Measurements from ENCODE around the gene CDC42BPA.

DNA sequence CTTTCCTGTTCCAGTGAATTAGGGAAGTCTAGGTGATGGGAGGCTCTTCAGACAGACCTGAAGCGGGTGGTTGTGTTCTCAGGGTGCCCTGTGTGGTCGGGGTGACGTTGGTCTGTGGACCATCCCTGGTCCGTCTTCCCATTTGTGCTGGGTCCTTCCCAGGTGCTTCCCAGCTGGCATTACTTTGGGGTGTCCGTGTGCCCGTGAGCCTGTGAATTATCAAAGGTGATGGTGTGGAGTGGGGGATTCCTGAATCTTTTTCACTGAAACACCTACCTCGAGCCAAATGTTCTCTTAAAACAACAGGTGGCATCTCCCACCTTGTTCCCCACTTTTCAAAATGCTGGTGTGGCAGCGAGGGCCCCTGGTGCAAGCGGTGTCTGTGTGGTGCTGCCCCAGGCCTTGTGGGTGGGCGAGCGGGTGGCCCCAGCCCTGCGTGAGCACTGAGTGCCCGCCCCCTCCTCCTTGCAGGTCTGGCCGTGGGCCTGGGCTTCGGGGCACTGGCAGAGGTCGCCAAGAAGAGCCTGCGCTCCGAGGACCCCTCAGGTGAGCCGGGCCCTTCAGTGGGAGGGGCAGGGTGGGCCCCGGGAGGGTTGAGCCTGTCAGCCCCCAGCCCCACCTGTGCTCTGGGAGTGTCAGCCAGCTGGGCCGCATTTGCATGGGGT lies 341.2 kb downstream of the CDC42BPA start:
- no peak for TF ChIP-seq CTCF (IDR thresholded peaks at IDR 0.05)
- no peak for TF ChIP-seq POLR2A (IDR thresholded peaks at IDR 0.05)
